B cell (primary cell): ENCODE measurements around the gene CDC5L. TPM values are rescaled to one million over a fixed set of nuclear protein-coding genes. Genes with fewer than 3 reads are reported as not detected.

Experiments used
- ATAC-seq: fragments of 200-7000 bp; cut with Tn5 transposase; one replicate; pipeline ENCODE4 v1.10.0; 2021; ENCODE audit warnings: low read depth, mild to moderate bottlenecking, moderate number of reproducible peaks, moderate library complexity
- CTCF ChIA-PET: fragments of 350-600 bp; sonication (Branson Sonifier 250); formaldehyde crosslinking; loops from one replicate; lab custom pipeline; 2021; ENCODE audit warnings: antibody characterized with exemption, inconsistent platforms; lab: Charles Lee
- POLR2A ChIA-PET: fragments of 350-600 bp; sonication (Branson Sonifier 250); formaldehyde crosslinking; loops from one replicate; lab custom pipeline; 2021; ENCODE audit warnings: antibody characterized with exemption; lab: Charles Lee
- DNase-seq: peaks from one replicate; pipeline ENCODE4 v3.0.0; 2013
- H2AFZ ChIP-seq: 2 replicates; pipeline ENCODE4 v1.6.1; 2012; ENCODE audit warnings: mild to moderate bottlenecking, low read depth, low read length; ENCODE audit not compliant: insufficient read depth, poor library complexity, severe bottlenecking
- H3K27ac ChIP-seq, 2 donors: 1 replicate in 1 of 2; 2 replicates in 1 of 2; pipeline ENCODE4 v1.5.1; 2012 to 2013; ENCODE audit warnings: low read length in 2 of 2, mild to moderate bottlenecking in 2 of 2, moderate library complexity in 1 of 2
- H3K27me3 ChIP-seq, 4 experiments: fragments of 200-600 bp in 1 of 4; sonication (generic) in 1 of 4; replicated peaks in 1 of 4; 1 replicate in 2 of 4; 2 replicates in 2 of 4; pipeline versions ENCODE4 v1.6.1 to v1.7.0; 2013 to 2016; ENCODE audit warnings: low read length in 3 of 4, mild to moderate bottlenecking in 2 of 4, mixed read lengths in 1 of 4, moderate library complexity in 1 of 4; ENCODE audit not compliant: insufficient read depth in 4 of 4, control insufficient read depth in 3 of 4; ENCODE audit errors: control extremely low read depth in 1 of 4
- H3K36me3 ChIP-seq, 2 experiments: replicated peaks in 1 of 2; 1 replicate in 1 of 2; 2 replicates in 1 of 2; pipeline versions ENCODE4 v1.6.1 to v1.7.1; 2013; ENCODE audit warnings: low read length in 1 of 2; ENCODE audit not compliant: insufficient read depth in 2 of 2, control insufficient read depth in 1 of 2; ENCODE audit errors: control extremely low read depth in 1 of 2, extremely low read depth in 1 of 2
- H3K4me1 ChIP-seq, 2 donors: fragments of 200-600 bp in 1 of 2; sonication (generic) in 1 of 2; 1 replicate in 1 of 2; 2 replicates in 1 of 2; pipeline versions ENCODE4 v1.5.1 to v1.6.1; 2013 to 2017; ENCODE audit warnings: low read length in 2 of 2; ENCODE audit not compliant: control insufficient read depth in 2 of 2, insufficient read depth in 2 of 2
- H3K4me2 ChIP-seq: replicated peaks from 2 replicates; pipeline ENCODE3; 2012; ENCODE audit warnings: mild to moderate bottlenecking, low read depth, low read length; ENCODE audit not compliant: poor library complexity, severe bottlenecking
- H3K4me3 ChIP-seq, 5 experiments: fragments of 200-600 bp in 1 of 5; sonication (generic) in 1 of 5; 1 replicate in 3 of 5; 2 replicates in 2 of 5; pipeline versions ENCODE4 v1.5.1 to v1.7.0; 2011 to 2016; ENCODE audit warnings: low read length in 4 of 5, mild to moderate bottlenecking in 4 of 5, low read depth in 2 of 5, control low read depth in 1 of 5, moderate library complexity in 1 of 5; ENCODE audit not compliant: insufficient read depth in 1 of 5; ENCODE audit errors: control extremely low read depth in 1 of 5, extremely low read depth in 1 of 5
- H3K79me2 ChIP-seq: fragments of 200-600 bp; sonication (generic); one replicate; pipeline ENCODE4 v1.6.0; 2016; ENCODE audit warnings: low read length; ENCODE audit not compliant: control insufficient read depth, insufficient read depth
- H3K9ac ChIP-seq: fragments of 200-600 bp; sonication (generic); 2 replicates; pipeline ENCODE4 v1.6.1; 2017; ENCODE audit warnings: mild to moderate bottlenecking, low read length, moderate library complexity
- H3K9me3 ChIP-seq, 3 donors: one replicate each; pipeline versions ENCODE4 v1.6.1 to v1.7.1; 2013; ENCODE audit warnings: low read length in 2 of 3; ENCODE audit not compliant: control insufficient read depth in 2 of 3, insufficient read depth in 1 of 3; ENCODE audit errors: control extremely low read depth in 1 of 3
- H4K20me1 ChIP-seq: 2 replicates; pipeline ENCODE4 v1.6.0; 2012; ENCODE audit warnings: mild to moderate bottlenecking, low read length; ENCODE audit not compliant: insufficient read depth, control insufficient read depth, poor library complexity, severe bottlenecking
- H3K27ac Mint-ChIP-seq: one replicate; pipeline ENCODE4 v1.8.0; 2021; ENCODE audit warnings: mixed read lengths
- H3K27me3 Mint-ChIP-seq: one replicate; pipeline ENCODE4 v1.8.0; 2021; ENCODE audit warnings: mixed read lengths
- H3K4me1 Mint-ChIP-seq: one replicate; pipeline ENCODE4 v1.8.0; 2021; ENCODE audit warnings: mixed read lengths
- H3K4me3 Mint-ChIP-seq: one replicate; pipeline ENCODE4 v1.8.0; 2021; ENCODE audit warnings: mixed read lengths
- H3K9me3 Mint-ChIP-seq: one replicate; pipeline ENCODE4 v1.8.0; 2022; ENCODE audit warnings: mixed read lengths; ENCODE audit not compliant: insufficient read depth
- EZH2 ChIP-seq: IDR thresholded peaks from 2 replicates; pipeline ENCODE4 v1.6.1; 2012; ENCODE audit warnings: borderline replicate concordance, low read depth, mild to moderate bottlenecking, moderate library complexity, low read length; ENCODE audit not compliant: insufficient read depth, poor library complexity, severe bottlenecking
- WGBS: methylation state at CpG from one replicate; pipeline ENCODE4 v1.1.5; 2013; ENCODE audit warnings: missing lambda C conversion rate; ENCODE audit not compliant: insufficient coverage; 5-methylcytosine and 5-hydroxymethylcytosine counted together
- intact Hi-C: fragments of 100-400 bp; cut with micrococcal nuclease; formaldehyde crosslinking; loops from one replicate; pipeline ENCODE4 v1.10.0; 2022
- polyA plus RNA-seq: library from polyadenylated mRNA; depleted of rRNA; stranded (reverse); fragments of >200 nt; gene quantifications from 2 replicates; pipeline ENCODE4 v1.2.3, GENCODE V29; 2012
- total RNA-seq, 2 donors: library from RNA; stranded (reverse); fragments of 120-200 nt in 1 of 2; gene quantifications; 1 replicate in 1 of 2; 2 replicates in 1 of 2; pipeline versions ENCODE4 v1.2.3 to v1.2.4, GENCODE V29; 2013 to 2022
- TF ChIP-seq, protein P1 (sequence below): fragments of 200-600 bp; IDR thresholded peaks from one replicate; pipeline ENCODE4 v1.8.0; 2022; ENCODE audit warnings: antibody characterized with exemption, mild to moderate bottlenecking

CDC5L gene
- total and polyA plus RNA-seq, 2 donors (not counting 1 experiment from before 2014, with no cell fraction given): 4.1 to 22.2 TPM

- H3K36me3 ChIP-seq: peaks cover 14 to 19% of the 10 kb centered on the region in 2 experiments
- H3K4me3 ChIP-seq: no peak overlapping the region
- H3K4me1 ChIP-seq: no peaks in the 10 kb centered on the region
- DNase-seq (no peak), ATAC-seq (no peak)
- WGBS: no CpG with 5 or more reads among the region's 1 CpG
- no peaks in the 10 kb centered on the region for H3K9me3 Mint-ChIP-seq
- H3K4me2 ChIP-seq: no peak overlapping the region
- TF ChIP-seq EZH2: no peak
- TF ChIP-seq, protein P1, sequence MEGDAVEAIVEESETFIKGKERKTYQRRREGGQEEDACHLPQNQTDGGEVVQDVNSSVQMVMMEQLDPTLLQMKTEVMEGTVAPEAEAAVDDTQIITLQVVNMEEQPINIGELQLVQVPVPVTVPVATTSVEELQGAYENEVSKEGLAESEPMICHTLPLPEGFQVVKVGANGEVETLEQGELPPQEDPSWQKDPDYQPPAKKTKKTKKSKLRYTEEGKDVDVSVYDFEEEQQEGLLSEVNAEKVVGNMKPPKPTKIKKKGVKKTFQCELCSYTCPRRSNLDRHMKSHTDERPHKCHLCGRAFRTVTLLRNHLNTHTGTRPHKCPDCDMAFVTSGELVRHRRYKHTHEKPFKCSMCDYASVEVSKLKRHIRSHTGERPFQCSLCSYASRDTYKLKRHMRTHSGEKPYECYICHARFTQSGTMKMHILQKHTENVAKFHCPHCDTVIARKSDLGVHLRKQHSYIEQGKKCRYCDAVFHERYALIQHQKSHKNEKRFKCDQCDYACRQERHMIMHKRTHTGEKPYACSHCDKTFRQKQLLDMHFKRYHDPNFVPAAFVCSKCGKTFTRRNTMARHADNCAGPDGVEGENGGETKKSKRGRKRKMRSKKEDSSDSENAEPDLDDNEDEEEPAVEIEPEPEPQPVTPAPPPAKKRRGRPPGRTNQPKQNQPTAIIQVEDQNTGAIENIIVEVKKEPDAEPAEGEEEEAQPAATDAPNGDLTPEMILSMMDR: no peak
- peaks cover 11% of the 10 kb centered on the region for H3K27me3 Mint-ChIP-seq
- H3K27ac Mint-ChIP-seq: no peak overlapping the region
- H3K4me3 Mint-ChIP-seq: no peak overlapping the region
- intact Hi-C loops: no loop called here
- no peak overlapping the region for H3K9ac ChIP-seq
- POLR2A ChIA-PET: no interaction called here
- H3K27ac ChIP-seq: no peak overlapping the region
- H4K20me1 ChIP-seq: no peaks in the 10 kb centered on the region
- no peaks in the 10 kb centered on the region for H3K79me2 ChIP-seq
- no peaks in the 10 kb centered on the region for H3K9me3 ChIP-seq
- no peak overlapping the region for H2AFZ ChIP-seq
- H3K27me3 ChIP-seq: peaks cover 0 to 5% (median 3%) of the 10 kb centered on the region in 4 experiments
- CTCF ChIA-PET: interaction anchor here (0.6 to 1.0 kb wide), 3 partner anchors 16 to 217 kb away, joined by 3 to 4 read pairs (median 4); no protein-coding TSS in a partner anchor
- no peaks in the 10 kb centered on the region for H3K4me1 Mint-ChIP-seq
These were observed 65.6 kb downstream of the CDC5L start for GRCh38 chr6:44453146-44453545.

DNA sequence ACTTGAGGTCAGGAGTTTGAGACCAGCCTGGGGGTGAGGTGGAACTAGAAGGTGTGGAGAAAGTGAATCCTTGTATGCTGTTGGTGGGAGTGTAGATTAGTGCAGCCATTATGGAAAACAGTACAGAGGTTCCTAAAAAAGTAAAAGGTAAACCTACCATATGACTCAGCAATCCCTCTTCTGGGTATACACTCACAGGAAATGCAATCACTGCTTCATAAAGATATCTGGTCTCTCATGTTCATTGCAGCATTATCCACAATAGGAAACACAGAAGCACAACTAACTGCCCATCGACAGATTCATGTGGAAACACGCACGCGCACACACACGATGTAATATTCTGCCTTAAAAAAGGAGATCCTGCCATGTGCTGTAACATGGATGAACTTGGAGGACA lies 66.7 kb downstream of the CDC5L start:
- H3K4me1 Mint-ChIP-seq: no peaks in the 10 kb centered on the region
- intact Hi-C loops: no loop called here
- H3K9me3 Mint-ChIP-seq: no peaks in the 10 kb centered on the region
- H4K20me1 ChIP-seq: no peaks in the 10 kb centered on the region
- H3K4me1 ChIP-seq: no peaks in the 10 kb centered on the region
- POLR2A ChIA-PET: no interaction called here
- H3K27me3 Mint-ChIP-seq: peaks cover 17% of the 10 kb centered on the region
- 80% methylated on average over 1 of the region's 5 CpGs for WGBS
- peaks cover 11 to 14% of the 10 kb centered on the region in 2 experiments for H3K36me3 ChIP-seq
- no peak overlapping the region for H3K4me3 Mint-ChIP-seq
- H3K27ac Mint-ChIP-seq: no peak overlapping the region
- TF ChIP-seq, protein P1: no peak
- no peak for TF ChIP-seq EZH2
- no peak overlapping the region for H2AFZ ChIP-seq
- no peak overlapping the region for H3K27ac ChIP-seq
- DNase-seq (no peak), ATAC-seq (no peak)
- H3K9me3 ChIP-seq: no peaks in the 10 kb centered on the region
- H3K9ac ChIP-seq: no peak overlapping the region
- H3K4me3 ChIP-seq: no peak overlapping the region
- CTCF ChIA-PET: interaction anchor here (0.8 to 2.9 kb wide), 4 partner anchors 8 to 25 kb away, joined by 3 to 19 read pairs (median 4); no protein-coding TSS in a partner anchor
- no peak overlapping the region for H3K4me2 ChIP-seq
- peaks cover 0 to 5% (median 3%) of the 10 kb centered on the region in 4 experiments for H3K27me3 ChIP-seq
- no peaks in the 10 kb centered on the region for H3K79me2 ChIP-seq
